ENCODE data around the gene DNAI2. TPM values are rescaled to one million over a fixed set of nuclear protein-coding genes. Genes with fewer than 3 reads are reported as not detected.

DNAI2 gene
- total RNA-seq, 1 experiment from 2014 or later = not detected

DNA sequence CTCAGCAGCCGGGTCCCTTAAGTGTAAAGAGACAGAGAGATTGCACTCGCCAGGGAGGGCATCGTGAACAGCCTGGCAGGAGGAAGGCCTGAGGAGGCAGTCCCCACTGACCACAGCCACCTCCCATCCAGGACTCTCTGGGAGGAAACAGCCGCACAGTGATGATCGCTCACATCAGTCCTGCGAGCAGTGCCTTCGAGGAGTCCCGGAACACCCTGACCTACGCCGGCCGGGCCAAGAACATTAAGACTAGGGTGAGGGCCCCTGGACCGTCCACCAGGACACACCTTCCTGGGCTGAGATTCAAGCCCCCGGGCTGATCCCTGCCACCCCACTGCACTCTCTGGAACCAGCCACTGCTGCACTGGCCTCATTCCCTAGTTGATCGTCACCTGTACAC is 73.6 kb downstream of the DNAI2 start:
- Histone ChIP-seq H3K27ac (ENCODE audit: low read depth, low read length) (no peak overlapping the region), H3K4me1 (ENCODE audit: control insufficient read depth in 1 of 2, insufficient read depth in 2 of 2, low read length in 2 of 2) (peaks cover 0 to 8% of the 10 kb centered on the region in 2 experiments; a peak in 2 of 4 replicates), H3K27me3 (ENCODE audit: insufficient read depth, low read length) (no peaks in the 10 kb centered on the region; the same call in 1 of the 2 replicates), H3K9me2 (ENCODE audit: insufficient read depth) (no peaks in the 10 kb centered on the region), H3K79me2 (ENCODE audit: insufficient read depth, low read length) (no peaks in the 10 kb centered on the region), H3K4me2 (ENCODE audit: low read length) (no peak overlapping the region), H4K20me1 (ENCODE audit: insufficient read depth) (no peaks in the 10 kb centered on the region), H3K36me3 (ENCODE audit: control insufficient read depth in 1 of 2, insufficient read depth in 2 of 2, low read length in 2 of 2) (no peaks in the 10 kb centered on the region), H3K9me3 (ENCODE audit: control insufficient read depth in 1 of 2, insufficient read depth in 1 of 2, low read depth in 1 of 2, low read length in 2 of 2) (no peaks in the 10 kb centered on the region), H2AFZ (ENCODE audit: low read depth, low read length, poor library complexity, severe bottlenecking) (no peak overlapping the region), H3K9ac (ENCODE audit: low read length) (no peak overlapping the region), H3K4me3 (replicated peaks in 1 of 2; ENCODE audit: low read depth in 1 of 2, low read length in 2 of 2) (no peak overlapping the region)
- POLR2A ChIA-PET = no interaction called here
- ATAC-seq (no peak), DNase-seq (ENCODE audit: low read depth, low spot score) (no peak)
- intact Hi-C loops (cut with micrococcal nuclease) = no loop called here
- RAD21 ChIA-PET (ENCODE audit: low non-redundant PET in 1 of 2, low total read pairs in 2 of 2, uncharacterized antibody in 2 of 2, unreplicated experiment in 2 of 2) = no interaction called here
- CTCF ChIA-PET = interaction anchor here (1.8 kb wide), 1 partner anchor 21 kb away, joined by 5 read pairs; no protein-coding TSS in a partner anchor
- no TSS peak for BruUV-seq (replicated peaks)
- TF ChIP-seq EGR1 (IDR thresholded peaks at IDR 0.05; ENCODE audit: low read depth) (no peak), POLR2A (IDR thresholded peaks at IDR 0.05; ENCODE audit: borderline replicate concordance, extremely low read depth, insufficient read depth, insufficient read length) (no peak)

DNA sequence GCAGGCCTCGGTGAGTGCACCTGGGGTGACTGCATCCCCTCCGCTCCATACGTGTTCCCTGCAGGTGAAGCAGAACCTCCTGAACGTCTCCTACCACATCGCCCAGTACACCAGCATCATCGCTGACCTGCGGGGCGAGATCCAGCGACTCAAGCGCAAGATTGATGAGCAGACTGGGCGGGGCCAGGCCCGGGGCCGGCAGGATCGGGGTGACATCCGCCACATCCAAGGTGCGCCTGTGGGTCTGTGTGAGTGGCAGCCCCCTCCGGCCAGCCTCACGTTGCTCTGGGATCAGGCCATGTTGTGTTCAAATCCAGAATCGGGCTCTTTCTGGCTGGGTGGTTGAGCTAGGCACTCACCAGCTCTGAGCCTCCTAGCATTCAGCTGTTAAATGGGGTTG is 75.1 kb downstream of the DNAI2 start:
- ChIA-PET CTCF (no interaction called here), RAD21 (ENCODE audit: low non-redundant PET in 1 of 2, low total read pairs in 2 of 2, uncharacterized antibody in 2 of 2, unreplicated experiment in 2 of 2) (no interaction called here), POLR2A (no interaction called here)
- Histone ChIP-seq H3K9me3 (ENCODE audit: control insufficient read depth in 1 of 2, insufficient read depth in 1 of 2, low read depth in 1 of 2, low read length in 2 of 2) (no peaks in the 10 kb centered on the region), H4K20me1 (ENCODE audit: insufficient read depth) (no peaks in the 10 kb centered on the region), H3K36me3 (ENCODE audit: control insufficient read depth in 1 of 2, insufficient read depth in 2 of 2, low read length in 2 of 2) (no peaks in the 10 kb centered on the region), H3K9ac (ENCODE audit: low read length) (no peak overlapping the region), H3K27me3 (ENCODE audit: insufficient read depth, low read length) (no peaks in the 10 kb centered on the region; the same call in 1 of the 2 replicates), H3K4me2 (ENCODE audit: low read length) (no peak overlapping the region), H3K4me3 (replicated peaks in 1 of 2; ENCODE audit: low read depth in 1 of 2, low read length in 2 of 2) (no peak overlapping the region), H3K27ac (ENCODE audit: low read depth, low read length) (no peak overlapping the region), H3K4me1 (ENCODE audit: control insufficient read depth in 1 of 2, insufficient read depth in 2 of 2, low read length in 2 of 2) (peaks cover 7 to 16% of the 10 kb centered on the region in 2 experiments; a peak in 3 of 4 replicates), H3K9me2 (ENCODE audit: insufficient read depth) (no peaks in the 10 kb centered on the region), H2AFZ (ENCODE audit: low read depth, low read length, poor library complexity, severe bottlenecking) (no peak overlapping the region), H3K79me2 (ENCODE audit: insufficient read depth, low read length) (no peaks in the 10 kb centered on the region)
- TF ChIP-seq, protein P1, sequence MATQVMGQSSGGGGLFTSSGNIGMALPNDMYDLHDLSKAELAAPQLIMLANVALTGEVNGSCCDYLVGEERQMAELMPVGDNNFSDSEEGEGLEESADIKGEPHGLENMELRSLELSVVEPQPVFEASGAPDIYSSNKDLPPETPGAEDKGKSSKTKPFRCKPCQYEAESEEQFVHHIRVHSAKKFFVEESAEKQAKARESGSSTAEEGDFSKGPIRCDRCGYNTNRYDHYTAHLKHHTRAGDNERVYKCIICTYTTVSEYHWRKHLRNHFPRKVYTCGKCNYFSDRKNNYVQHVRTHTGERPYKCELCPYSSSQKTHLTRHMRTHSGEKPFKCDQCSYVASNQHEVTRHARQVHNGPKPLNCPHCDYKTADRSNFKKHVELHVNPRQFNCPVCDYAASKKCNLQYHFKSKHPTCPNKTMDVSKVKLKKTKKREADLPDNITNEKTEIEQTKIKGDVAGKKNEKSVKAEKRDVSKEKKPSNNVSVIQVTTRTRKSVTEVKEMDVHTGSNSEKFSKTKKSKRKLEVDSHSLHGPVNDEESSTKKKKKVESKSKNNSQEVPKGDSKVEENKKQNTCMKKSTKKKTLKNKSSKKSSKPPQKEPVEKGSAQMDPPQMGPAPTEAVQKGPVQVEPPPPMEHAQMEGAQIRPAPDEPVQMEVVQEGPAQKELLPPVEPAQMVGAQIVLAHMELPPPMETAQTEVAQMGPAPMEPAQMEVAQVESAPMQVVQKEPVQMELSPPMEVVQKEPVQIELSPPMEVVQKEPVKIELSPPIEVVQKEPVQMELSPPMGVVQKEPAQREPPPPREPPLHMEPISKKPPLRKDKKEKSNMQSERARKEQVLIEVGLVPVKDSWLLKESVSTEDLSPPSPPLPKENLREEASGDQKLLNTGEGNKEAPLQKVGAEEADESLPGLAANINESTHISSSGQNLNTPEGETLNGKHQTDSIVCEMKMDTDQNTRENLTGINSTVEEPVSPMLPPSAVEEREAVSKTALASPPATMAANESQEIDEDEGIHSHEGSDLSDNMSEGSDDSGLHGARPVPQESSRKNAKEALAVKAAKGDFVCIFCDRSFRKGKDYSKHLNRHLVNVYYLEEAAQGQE (IDR thresholded peaks at IDR 0.05; ENCODE audit: low read depth) = no peak
- TF ChIP-seq RAD21 (IDR thresholded peaks at IDR 0.05; ENCODE audit: low read depth) = no peak
- TF ChIP-seq, protein P2, sequence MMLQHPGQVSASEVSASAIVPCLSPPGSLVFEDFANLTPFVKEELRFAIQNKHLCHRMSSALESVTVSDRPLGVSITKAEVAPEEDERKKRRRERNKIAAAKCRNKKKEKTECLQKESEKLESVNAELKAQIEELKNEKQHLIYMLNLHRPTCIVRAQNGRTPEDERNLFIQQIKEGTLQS (IDR thresholded peaks at IDR 0.05) = no peak
- TF ChIP-seq ZNF274 (IDR thresholded peaks at IDR 0.05; ENCODE audit: low read depth, low read length) = no peak
- TF ChIP-seq ZFX (IDR thresholded peaks at IDR 0.05) = no peak
- TF ChIP-seq SIN3A (IDR thresholded peaks at IDR 0.05; ENCODE audit: low read depth) = no peak
- TF ChIP-seq JUND (IDR thresholded peaks at IDR 0.05) = no peak
- TF ChIP-seq, protein P3, sequence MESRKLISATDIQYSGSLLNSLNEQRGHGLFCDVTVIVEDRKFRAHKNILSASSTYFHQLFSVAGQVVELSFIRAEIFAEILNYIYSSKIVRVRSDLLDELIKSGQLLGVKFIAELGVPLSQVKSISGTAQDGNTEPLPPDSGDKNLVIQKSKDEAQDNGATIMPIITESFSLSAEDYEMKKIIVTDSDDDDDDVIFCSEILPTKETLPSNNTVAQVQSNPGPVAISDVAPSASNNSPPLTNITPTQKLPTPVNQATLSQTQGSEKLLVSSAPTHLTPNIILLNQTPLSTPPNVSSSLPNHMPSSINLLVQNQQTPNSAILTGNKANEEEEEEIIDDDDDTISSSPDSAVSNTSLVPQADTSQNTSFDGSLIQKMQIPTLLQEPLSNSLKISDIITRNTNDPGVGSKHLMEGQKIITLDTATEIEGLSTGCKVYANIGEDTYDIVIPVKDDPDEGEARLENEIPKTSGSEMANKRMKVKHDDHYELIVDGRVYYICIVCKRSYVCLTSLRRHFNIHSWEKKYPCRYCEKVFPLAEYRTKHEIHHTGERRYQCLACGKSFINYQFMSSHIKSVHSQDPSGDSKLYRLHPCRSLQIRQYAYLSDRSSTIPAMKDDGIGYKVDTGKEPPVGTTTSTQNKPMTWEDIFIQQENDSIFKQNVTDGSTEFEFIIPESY (IDR thresholded peaks at IDR 0.05; ENCODE audit: extremely low read depth, insufficient replicate concordance, low read length) = no peak
- TF ChIP-seq YY1 (IDR thresholded peaks at IDR 0.05; ENCODE audit: extremely low read depth, insufficient replicate concordance, low read depth, low read length) = no peak
- DNase-seq (ENCODE audit: low read depth, low spot score) (no peak), ATAC-seq (no peak)
- intact Hi-C loops (cut with micrococcal nuclease) = no loop called here
- no TSS peak for BruUV-seq (replicated peaks)

All from HCT116 (cell line).